Chondrocyte (in vitro differentiated cells): ENCODE measurements around the gene MMP19. TPM values are rescaled to one million over a fixed set of nuclear protein-coding genes. Genes with fewer than 3 reads are reported as not detected.
"Not testable (repeated sequence)": the region's sequence is repeated elsewhere in the genome, so short reads cannot be mapped to it uniquely, and the experiment has no call there.

Source experiments
- DNase-seq: peaks from one replicate; pipeline ENCODE4 v3.0.0; 2021; ENCODE audit warnings: mixed read lengths, low spot score
- H3K27ac Mint-ChIP-seq: one replicate; pipeline ENCODE4 v1.8.0; 2021; ENCODE audit warnings: mild to moderate bottlenecking, moderate library complexity, mixed read lengths; ENCODE audit not compliant: unreplicated experiment
- H3K27me3 Mint-ChIP-seq: 2 replicates; pipeline ENCODE4 v1.8.0; 2021; ENCODE audit warnings: low read depth, mixed read lengths
- H3K36me3 Mint-ChIP-seq: 2 replicates; pipeline ENCODE4 v1.8.0; 2021; ENCODE audit warnings: low read depth, mixed read lengths
- H3K4me1 Mint-ChIP-seq: 2 replicates; pipeline ENCODE4 v1.8.0; 2021; ENCODE audit warnings: low read depth, mild to moderate bottlenecking, mixed read lengths
- H3K4me3 Mint-ChIP-seq: one replicate; pipeline ENCODE4 v1.8.0; 2021; ENCODE audit warnings: mild to moderate bottlenecking, moderate library complexity, mixed read lengths; ENCODE audit not compliant: unreplicated experiment
- H3K9me3 Mint-ChIP-seq: 2 replicates; pipeline ENCODE4 v1.8.0; 2021; ENCODE audit warnings: low read depth, mixed read lengths
- CTCF ChIP-seq: fragments of 200-600 bp; sonication (generic); IDR thresholded peaks from 2 replicates; pipeline ENCODE4 v1.5.0; 2021; ENCODE audit warnings: antibody characterized with exemption, mild to moderate bottlenecking, moderate library complexity
- total RNA-seq: library from RNA; stranded (reverse); gene quantifications from 3 replicates; pipeline ENCODE4 v1.2.1, GENCODE V29; 2021

The MMP19 gene
- total RNA-seq, 1 donor from 2014 or later, result 17.8 TPM

DNA sequence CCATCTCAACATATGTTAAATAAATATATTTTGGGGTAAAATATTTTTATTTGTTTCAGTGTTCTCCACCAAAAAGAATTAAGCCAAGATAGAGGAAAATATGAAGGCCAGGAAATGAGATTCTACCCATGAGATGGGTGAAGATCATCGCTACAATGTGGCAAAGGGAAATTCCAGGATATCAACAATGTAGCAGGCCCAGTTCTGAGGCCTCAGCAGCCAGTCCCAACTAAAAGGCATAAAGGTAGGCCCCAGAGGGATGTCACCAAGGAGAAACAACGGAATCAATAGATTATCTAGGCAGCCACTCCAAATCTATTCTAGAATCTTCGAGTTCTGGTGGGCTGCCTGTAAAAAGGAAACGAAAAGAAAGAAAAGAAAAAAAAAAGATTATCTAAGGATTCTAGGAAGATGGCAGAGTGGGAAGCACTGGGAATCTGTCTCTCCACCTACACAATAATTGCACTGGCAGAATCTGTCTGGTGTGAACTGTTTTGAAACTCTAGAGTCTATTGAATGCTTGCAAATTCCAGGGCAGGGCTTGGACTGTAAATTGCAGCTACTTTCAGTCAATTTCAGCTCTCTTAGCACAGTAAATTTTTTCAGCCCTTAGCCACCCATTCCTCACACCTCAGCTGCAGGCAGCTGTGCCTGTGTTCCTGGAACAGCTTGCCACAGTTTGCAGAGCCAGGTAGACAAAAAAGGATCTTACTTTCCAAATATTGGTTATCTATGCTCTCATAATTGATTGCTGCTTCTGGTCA is 33.1 kb upstream of the MMP19 start:
- DNase-seq, result no peak
- no peak overlapping the region for H3K4me3 Mint-ChIP-seq
- H3K4me1 Mint-ChIP-seq, result peaks cover 2% of the 10 kb centered on the region
- no peaks in the 10 kb centered on the region for H3K27me3 Mint-ChIP-seq
- peaks cover 7% of the 10 kb centered on the region for H3K36me3 Mint-ChIP-seq
- H3K9me3 Mint-ChIP-seq, result peaks cover 9% of the 10 kb centered on the region
- no peak for TF ChIP-seq CTCF
- no peak overlapping the region for H3K27ac Mint-ChIP-seq

- H3K27ac Mint-ChIP-seq, result no peak overlapping the region
- peaks cover 7% of the 10 kb centered on the region for H3K36me3 Mint-ChIP-seq
- no peak for TF ChIP-seq CTCF
- H3K4me3 Mint-ChIP-seq, result no peak overlapping the region
- peaks cover 9% of the 10 kb centered on the region for H3K9me3 Mint-ChIP-seq
- H3K4me1 Mint-ChIP-seq, result no peaks in the 10 kb centered on the region
- no peak for DNase-seq
- no peaks in the 10 kb centered on the region for H3K27me3 Mint-ChIP-seq
Observed at GRCh38 chr12:55874443-55874842, 31.7 kb upstream of the MMP19 start.

DNA sequence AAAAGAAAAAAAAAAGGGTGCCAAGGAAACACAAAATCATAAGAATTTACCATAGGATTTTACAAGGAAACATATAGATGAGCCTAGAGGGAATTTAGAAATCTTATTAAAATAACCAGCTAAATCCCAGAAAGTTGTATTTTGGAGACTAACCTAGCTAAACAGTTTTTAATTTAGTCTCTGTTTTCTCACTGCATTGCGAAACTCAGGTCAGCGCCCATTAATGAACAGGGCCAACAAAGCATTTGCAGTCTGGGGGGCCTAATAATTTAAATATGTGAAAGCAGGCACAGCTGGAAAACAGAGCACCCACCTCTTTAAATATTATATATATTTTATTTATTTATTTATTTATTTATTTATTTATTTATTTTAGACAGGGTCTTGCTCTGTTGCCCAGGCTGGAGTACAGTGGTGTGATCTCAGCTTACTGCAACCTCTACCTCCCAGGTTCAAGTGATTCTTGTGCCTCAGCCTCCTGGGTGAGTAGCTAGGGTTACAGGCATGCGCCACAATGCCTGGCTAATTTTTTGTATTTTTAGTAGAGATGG is 23.8 kb upstream of the MMP19 start:
- H3K27ac Mint-ChIP-seq, H3K36me3 Mint-ChIP-seq, DNase-seq, H3K4me1 Mint-ChIP-seq, H3K4me3 Mint-ChIP-seq, H3K27me3 Mint-ChIP-seq, H3K9me3 Mint-ChIP-seq: not testable (repeated sequence)

DNA sequence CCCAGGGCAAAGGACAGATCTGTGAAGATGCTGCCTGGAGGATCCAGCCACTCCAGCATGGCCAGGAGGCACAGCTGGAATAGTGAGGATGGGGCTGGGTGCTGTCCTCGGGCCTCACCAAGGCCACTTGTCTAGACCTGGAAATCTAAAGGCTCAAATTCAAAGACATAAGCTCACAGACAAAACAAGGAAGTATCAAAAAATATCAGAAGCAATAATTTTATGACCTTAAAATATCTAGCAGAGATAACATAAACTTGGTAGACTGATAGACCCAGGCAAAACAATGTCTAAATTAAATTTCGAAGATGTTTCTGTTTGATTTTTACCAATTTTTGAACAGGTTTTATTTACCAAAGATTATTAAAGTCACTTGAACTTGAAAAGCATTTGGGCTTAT is 22.6 kb upstream of the MMP19 start:
- TF ChIP-seq CTCF, result no peak
- no peak overlapping the region for H3K27ac Mint-ChIP-seq
- H3K4me3 Mint-ChIP-seq, result no peak overlapping the region
- peaks cover 5% of the 10 kb centered on the region for H3K9me3 Mint-ChIP-seq
- no peaks in the 10 kb centered on the region for H3K27me3 Mint-ChIP-seq
- no peaks in the 10 kb centered on the region for H3K36me3 Mint-ChIP-seq
- no peak for DNase-seq
- H3K4me1 Mint-ChIP-seq, result no peaks in the 10 kb centered on the region

GRCh38 chr12:55862931-55863330 is 20.2 kb upstream of the MMP19 start:
- not testable (repeated sequence) for H3K36me3 Mint-ChIP-seq, H3K27me3 Mint-ChIP-seq, H3K9me3 Mint-ChIP-seq, H3K27ac Mint-ChIP-seq, H3K4me1 Mint-ChIP-seq, DNase-seq, H3K4me3 Mint-ChIP-seq

- Mint-ChIP-seq H3K9me3 (peaks cover 5% of the 10 kb centered on the region), H3K36me3 (no peaks in the 10 kb centered on the region), H3K27ac (no peak overlapping the region), H3K27me3 (no peaks in the 10 kb centered on the region), H3K4me1 (no peaks in the 10 kb centered on the region), H3K4me3 (no peak overlapping the region)
- no peak for TF ChIP-seq CTCF
- no peak for DNase-seq
Observed at GRCh38 chr12:55862286-55862685, 19.6 kb upstream of the MMP19 start.
